DMS53 (cell line): ENCODE results near the gene RAB36.

Experiments used
- DNase-seq: peaks from one replicate; lab custom pipeline; 2025; lab: John Stamatoyannopoulos, UW

RAB36 gene

DNA sequence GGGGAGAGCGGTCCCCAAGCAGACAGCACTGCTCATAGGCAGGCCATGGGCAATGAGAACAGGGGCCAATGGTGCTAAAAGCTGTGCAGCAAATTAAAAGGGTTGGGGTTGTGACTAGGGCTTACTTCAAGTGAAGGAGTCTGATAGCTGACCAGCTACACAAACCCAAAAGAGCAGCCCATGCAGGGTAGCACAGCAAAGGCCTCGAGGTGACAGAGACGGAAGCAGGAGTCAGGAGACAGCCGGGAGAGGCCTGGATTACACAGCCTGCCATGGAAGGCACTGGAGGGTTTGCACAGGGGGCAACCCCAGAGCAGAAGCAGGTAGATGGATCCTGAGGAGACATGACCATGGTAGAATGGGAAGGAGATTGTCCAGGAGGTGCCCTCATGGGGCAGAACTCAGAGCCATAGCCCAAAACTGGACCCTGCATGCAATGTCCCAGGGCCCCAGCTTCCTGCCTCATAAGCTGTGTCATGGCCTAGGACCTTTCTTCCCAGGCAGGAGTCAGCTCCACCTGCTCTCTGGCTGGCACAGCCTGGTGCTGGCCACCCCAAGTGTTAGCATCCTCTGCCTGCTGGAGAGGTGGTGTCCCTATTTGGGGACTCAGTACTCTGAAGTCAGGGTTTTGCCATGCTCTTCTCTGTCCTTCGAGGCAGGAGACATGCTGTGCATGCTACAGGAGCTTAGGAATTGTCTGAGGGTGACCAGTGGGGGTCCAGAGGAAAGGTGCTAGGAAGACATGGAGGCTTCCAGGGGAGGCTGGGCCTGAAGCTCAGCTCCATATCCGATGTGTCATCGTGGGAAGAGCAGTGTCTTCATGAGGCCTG is 36.8 kb upstream of the RAB36 start:
- peak; percentile 1 for DNase-seq

DNA sequence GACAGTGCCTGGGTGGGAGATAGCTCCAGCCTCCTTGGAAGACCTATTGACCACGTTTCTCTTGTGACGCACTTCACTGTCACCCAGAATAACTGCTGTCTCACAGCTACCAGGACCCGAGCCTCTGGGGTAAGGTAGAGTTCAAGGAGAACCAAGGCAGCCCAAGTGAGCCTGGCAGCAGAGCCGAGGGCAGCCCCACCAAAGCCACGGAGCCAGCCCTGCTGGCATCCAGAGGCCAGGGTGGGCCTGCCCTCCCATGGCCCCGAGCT is 36.3 kb upstream of the RAB36 start:
- DNase-seq, result no peak

DNA sequence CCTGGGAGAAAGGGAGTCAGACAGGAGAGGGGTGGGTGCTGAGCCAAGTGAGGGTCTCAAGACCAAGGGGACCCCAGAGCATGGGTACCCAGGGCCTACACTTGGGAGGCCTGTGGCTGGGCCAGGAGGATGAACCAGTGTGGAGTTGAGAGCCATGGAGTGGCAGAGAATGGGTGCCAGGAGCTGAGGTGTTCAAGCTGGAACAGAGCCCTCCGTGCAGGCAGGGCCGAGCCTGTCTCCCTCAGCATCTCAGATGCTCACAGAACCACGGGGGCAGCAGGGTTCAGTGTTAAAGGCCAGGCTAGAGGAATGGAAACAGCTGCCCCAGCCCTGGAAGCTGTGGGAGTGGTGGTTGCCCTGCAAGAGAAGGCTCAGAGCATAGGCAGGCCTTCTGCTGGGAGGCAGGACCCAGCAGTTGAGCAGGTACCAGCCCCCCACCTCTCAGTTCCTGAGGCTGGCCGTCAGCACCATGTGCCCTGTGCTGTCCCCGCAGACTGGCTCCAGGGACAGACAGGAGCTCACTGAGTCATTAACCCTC is 35.8 kb upstream of the RAB36 start:
- peak; percentile 19 for DNase-seq

DNA sequence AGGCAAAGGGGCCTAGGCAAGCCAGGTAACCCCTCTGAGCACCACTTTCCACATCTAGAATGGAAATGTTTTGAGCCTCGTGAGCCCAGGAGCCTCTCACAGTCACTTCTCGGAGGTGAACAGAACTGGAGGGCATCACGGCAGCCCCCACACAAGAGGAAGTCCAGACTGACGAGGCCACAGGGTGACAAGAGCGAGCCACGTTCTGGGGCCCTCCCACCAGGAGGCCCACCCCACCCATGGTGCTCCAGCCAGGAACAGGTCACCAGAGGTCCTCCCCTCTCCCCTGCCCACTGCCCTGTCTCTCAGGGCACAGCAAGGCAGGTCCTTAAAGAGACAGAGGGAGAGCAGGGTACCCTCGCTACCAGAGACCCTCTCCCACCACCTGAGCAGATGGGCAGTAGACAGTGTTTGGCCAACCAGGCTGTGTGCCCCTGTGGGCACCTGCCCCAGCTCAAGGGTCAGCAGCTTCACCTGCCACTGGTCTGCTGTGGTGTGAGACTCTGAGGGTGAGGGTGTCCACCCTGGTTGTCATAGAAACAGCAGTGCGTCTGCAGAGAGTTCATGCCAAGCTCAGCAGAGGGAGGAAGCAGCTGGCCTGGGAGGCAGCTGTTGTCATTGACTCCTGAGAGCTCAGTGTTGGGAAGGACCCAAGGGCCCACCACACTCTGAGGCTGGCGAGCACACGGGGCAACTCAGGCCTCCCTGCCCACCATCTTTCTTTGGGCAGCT is 34.9 kb upstream of the RAB36 start:
- DNase-seq, result peak; percentile 90

DNA sequence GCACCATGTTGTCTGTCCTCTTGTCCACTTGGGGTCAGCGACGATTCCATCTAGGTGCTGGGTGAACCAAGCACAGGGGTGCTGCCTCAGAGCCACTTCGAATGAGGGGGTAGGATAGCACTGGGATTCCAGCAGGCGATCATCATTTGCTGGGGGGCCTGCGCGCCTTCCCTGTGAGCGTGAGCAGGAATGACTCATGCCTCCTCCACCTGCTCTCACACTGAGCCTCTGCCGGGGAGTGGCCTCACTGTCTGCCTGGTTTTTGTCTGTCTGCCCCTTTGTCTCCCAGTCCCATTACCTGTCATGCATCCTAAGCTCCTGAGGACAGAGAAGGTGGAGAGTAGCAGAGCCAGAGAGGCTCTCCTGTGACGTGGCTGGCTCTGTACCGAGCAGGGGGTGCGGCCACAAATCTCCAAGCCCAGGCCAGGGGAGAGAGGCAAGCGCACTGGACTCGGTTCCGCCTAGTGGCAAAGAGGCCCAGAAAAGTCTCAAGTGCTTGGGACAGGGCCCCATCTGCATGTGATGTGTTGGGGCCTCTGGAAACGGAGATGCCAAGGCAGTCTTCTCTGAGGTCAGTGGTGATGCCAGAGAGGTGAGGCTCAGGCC is 34.3 kb upstream of the RAB36 start:
- DNase-seq, result peak; percentile 90

DNA sequence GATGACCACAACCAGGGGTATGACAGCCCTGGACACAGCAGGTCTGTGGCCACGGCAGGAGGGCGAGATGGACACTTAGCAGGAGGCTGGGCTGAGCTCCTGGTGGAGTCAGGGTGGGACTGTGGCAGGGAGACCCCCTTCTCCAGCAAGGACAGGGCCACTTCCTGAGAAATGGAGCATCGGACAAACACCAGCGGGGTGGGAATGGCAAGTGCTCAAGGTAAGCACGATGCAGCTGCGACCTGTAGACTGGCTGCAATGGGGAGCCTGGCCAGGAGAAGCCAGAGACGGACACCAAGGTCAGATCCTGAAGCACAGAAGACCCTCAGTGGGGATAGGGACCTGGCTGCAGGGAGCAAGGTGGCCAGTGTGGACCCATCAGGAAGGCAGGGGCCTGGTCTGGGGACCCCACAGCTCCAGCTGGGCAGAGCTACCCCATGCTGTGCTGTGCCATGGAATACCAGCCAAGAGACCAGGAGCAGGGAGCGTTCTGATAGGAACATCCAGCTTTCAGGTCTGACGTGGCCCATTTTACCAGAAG is 32.7 kb upstream of the RAB36 start:
- DNase-seq, result no peak

DNA sequence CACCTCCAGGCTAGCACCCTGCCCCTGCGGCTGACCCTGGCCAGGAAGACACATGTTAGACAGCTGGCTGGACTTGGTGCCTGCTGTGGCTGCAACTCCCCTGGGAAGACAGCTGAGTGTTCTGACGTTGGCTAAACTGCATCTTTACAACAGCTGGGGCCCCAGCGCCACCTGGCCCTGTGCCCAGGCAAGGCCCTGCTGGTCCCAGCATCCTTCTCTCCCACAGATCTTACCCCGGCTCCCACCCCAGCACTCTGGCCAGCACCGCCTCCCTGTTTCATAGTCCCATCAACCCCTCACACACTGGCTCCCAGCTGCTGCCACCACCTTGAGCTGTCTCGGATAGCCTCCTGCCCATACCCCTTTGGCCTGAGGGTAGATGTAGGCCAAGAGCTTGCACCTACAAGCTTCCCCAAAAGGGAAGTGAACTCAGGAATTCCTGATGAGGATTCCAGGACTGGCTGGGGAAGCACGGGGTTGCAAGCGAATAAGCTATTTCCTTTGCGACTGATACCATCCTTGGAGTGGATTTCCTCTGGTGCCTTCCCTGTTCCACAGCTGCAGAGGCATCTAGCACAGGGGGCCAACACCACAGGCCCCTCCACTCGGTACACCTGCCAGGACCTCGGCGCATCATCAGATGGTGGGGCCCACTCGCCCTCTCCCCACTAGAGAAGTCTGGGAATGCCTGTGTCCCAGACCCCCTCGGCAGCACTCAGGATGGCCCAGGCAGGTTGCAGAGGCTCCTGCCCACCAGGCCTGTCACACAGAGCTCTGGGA is 32.0 kb upstream of the RAB36 start:
- peak; percentile 1 for DNase-seq

DNA sequence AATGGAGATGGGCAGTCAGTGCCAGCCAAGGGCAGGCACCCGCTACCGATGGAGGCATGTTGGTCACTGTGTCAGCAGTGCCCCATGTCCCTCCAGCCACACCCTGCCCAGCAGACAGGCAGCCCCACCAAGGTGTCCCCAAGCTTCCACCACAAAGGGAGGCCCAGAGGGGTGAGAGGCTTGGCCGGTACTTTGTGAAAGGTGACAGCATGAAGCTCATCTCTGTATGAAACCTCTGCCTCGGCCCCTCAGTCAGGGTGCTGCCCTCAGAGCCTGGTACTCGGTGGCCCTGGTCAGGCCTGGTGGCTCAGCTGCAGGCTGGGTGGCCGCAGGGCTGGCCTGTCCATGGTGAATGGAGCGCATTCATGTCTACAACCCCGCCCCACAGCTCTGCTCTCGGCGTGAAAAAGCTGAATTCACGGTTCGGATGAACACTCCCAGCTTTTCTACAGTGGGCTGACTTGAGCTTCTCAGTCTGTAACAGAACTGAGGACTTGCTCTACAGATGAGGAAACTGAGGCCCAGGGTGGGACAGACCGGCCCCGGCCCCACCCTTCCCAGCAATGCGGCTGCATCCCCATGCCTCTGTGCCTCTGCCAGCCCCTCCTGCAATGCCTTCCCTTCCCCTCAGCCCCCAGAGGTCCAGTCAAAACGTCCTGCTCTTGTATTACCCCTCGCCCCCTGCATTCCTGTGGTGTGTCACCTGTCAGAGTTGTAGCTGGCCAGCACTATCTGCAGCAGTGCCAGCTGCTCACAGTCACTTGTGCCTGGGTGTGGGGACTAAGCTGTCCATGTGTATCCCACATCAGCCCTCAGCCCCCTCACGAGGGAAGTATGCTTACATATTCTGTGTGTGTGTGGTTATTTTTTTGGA is 31.2 kb upstream of the RAB36 start:
- DNase-seq, result no peak

DNA sequence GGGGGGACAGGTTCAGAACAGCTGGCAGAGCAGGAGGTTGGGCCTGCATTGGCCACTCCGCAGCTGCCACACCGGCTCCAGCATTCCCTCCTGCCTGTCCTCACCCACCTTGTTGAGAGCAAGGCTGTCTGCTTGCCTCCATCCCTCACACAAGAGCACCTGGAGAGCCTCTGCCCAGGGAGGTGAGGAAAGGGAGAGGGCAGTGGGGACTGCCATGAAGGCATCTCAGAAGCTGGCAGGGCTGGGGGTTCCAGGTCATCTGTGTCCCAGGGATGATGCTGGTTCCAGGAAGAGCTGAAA is 30.6 kb upstream of the RAB36 start:
- no peak for DNase-seq

DNA sequence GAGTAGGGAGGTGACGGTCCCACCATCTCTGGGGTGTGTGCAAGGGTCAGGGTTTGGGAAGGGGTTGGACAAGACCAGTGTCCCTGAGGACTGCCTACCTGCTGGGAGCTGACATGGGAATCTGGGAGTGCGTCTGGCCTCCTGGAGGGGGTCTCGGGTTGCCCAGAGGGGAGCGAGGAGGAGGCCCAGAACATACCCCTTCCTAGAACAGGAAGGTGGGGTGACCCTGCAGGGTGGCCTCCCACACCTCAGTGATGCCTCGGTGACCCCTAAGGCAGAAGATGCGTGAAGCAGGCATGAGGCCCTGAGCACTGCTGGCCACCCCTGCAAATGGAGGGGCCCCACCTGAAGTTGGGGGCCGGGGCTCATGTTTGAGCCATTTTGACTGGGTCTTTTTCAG is 29.9 kb upstream of the RAB36 start:
- DNase-seq, result no peak

DNA sequence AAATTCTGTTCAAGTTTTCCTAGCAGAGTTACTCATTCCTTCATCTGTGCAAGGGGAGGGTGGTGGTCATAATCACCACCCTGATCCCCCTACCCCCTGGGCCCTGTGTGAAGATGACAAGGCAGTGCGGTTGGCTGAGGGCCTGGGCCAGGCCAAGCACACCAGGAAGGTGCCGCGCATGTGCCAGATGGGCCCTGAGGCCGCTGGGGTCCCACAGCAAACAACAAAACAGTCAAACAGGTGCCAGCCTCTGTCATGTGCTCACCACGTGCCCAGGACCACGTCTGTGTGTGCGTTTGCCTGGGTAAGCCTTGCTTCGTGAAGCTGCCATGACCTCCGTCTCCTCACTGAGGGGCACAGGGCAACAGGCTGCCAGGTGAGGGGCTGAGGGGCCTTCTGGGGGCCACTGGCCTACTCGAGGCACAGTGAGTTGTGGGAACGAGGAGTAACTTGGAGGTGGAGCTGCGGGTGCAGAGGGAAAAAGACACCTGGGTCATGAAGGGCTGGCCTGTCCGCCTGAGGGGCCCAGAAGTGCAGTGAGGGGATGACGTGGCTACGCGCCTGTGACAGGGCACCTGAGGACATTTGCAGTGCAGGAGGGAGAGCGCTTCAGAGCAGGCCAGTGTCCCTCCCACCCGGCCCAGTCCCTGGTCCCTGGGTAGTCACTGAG is 29.3 kb upstream of the RAB36 start:
- no peak for DNase-seq

DNA sequence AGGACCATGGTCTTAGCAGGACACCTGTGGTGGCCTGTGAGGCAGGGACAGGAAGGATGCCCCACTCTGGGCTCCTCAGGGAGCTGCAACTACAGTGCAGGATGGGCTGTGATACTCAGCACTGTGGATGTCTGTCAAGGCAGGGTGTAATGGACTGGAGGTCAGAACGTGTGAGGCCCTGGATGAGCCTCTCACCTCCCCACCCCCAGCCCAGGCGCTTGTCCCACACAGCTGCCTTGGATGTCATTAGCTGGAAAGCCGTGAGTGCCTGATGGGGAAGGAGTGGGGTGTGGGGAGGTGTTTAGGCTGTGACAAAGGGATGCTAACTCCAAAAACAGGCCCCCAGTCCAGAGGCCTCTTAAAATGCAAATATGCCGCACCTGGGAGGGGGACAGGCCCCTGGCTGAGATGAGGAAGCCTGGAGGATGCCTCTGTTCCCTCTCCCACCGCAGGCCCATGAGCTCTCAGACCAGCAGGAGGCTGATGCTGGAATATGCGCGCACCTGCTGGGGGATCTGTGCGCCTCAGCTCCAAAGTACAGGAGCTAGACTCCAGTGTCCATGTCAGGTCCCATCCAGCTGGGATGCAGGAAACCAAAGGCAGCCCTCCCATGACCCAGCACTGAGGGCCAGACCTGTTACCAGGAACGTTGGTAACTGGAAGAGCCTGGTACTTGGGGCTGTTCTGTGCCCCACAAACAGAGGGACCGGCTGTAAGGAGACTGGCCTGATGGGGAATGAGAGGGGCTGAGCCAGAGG is 28.6 kb upstream of the RAB36 start:
- DNase-seq, result no peak

DNA sequence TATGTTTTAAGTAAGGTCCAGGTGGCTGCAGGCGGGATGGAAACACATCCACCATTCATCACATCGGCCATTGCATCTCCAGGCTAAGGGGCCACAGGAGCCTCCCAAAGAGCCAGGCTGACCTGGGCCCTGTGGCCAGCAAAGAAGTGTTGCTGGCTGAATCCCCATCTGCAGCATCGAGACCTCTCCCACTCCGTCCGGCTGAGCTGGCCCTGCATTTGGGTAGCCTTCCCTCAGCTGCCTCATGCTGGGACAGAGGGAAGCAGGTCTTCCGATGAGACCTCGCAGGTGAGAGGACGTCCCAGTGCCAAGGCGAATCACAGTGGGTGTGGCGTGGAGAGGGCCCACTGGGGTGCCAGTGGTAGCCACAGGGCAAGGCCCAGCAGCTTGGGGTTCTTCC is 28.0 kb upstream of the RAB36 start:
- DNase-seq, result no peak

DNA sequence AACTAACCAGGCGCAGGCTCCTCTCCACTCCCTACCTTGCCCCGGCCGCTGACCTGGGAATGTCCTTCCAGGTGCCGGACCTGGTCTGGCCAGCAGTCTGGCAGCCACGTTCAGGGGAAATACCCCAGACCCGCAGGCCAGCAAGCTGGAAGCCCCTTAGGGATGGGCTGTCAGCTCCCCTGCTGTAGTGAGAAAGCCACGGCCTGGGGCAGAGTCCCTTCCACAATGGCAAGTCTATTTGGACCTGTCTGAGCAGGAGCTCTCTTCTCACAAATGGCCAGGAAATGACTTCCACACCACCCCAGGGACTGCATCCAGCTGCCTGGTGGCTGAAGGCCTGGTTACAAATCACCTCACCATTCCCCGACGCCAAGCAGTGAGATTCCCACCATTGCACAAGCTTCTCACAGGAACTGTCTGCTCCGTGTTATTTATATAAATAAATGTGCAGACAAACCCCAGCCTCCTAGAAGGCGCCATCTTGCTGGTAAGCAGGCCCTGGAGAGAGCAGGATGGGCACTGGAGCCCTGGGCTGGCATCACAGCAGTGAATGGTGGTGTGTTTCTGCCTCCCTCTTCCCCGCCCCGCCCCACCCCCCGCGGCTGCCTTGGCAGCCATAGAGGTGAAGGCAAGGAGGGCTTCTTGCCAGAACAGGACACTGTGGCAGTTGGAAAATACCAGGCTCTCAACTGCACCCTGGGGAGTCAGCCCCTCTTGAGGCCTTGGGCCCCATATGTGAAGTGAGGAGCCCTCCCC is 27.2 kb upstream of the RAB36 start:
- DNase-seq, result no peak

DNA sequence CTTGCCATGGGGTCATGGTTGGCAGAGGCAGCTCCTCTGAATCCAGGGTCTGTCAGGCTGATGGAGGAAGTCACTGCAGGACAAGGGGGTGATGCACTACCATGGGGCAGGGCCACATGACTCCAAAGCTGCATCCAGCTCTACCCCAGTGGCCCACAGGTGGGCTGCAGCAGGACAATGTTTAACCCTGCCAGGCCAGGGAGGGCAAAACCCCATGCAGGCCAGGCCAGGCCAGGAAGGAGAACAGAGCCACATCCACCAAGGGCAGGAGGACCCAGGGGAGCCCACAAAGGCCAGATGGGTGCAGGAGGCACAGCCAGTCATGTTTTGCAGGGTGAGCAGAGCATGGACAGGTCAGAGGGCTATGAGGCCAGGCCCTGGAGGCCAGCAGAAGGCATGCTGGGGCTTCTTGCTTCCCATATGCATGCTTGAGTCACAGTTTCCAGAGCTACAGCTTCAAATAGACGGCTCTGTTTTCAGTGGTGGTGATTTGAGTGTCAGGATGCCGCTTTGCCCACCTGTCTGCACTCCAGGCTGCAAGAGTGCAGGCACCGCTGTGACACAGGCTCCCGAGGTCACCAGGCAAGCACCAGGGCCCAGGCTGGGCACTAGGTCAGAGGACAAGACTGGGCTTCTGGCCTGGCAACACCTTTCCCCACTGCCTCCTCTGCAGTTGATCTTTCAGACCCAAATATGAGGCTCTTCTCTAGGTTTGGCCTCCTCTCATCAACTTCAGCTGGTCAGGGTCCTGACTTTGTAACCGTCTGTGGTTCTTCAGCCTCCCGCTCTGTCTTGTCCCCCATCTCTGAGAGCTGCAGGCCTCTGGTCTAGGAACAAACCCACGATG is 26.4 kb upstream of the RAB36 start:
- DNase-seq, result no peak

DNA sequence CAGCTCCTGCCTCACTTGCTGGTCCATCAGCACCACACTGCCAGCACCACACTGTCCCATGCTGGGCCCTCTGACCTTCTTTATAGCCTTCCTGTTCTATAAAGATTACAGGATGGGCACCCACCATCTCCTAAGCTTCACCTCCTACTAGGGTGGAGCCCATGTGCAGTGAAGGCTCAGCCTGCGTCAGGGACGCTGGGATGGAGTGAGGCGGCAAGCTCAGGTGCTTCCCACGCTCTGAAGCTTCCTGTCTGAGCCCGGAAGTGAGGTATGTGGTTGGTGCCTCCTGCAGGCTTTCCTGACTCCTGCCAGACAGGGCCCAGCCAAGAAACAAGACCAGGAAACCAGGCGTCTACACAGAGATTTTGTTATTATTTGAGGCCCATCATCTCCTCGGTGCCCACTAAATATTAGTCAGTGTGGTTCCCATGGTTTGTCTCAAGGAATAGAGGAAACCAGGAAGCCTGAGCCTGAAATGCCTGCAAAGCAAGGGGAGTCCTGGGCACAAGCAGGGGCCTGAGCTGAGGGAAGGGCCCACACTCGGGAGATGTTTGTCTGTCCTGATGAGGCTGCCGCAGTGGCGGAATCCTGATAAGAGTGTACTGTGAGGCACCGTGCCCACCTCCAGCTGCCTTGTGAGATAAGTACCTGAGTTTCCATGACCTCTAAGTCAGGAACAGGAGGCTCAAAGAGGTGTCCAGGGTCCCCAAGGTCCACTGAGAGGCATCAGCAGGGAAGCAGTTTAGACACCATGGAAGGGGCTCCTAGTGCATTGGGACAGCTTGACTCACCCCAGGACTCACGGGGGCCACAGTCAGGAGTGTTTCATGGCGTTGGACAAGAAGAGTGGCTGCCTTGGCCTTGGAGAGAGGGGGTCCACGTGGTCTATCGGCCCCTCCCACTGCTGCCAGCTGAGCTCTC is 25.5 kb upstream of the RAB36 start:
- DNase-seq, result no peak

DNA sequence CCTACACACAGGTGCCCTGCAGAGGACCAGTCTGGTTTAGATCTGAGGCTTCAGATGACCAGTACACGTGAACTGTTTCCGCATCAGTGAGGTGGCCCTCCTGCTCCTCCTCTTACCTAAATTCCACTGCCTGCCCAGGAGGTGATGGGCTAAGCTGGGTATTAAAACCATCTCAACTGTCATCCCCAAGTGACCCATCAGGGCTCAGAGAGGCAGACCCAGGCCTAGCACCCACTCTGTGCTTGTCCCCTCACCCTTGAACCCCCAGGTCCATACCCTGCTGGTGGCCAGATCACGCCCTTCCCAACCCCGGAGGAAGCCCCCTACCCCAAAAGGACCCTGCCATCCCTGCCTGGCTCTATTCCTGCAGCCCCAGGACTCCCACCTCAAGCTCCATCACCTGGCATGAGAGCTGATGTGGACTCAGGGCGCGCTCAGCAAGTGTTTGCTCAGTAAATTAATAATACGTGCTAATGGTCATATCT is 24.8 kb upstream of the RAB36 start:
- no peak for DNase-seq
